Panc1 (cell line): Measurements from ENCODE around the gene EVL. TPM values are rescaled to one million over a fixed set of nuclear protein-coding genes. Genes with fewer than 3 reads are reported as not detected.

Experiments used
- ATAC-seq: fragments of 200-7000 bp; cut with Tn5 transposase; 2 replicates; pipeline ENCODE4 v1.9.1; 2020; ENCODE audit warnings: mild to moderate bottlenecking, moderate library complexity
- Bru-seq: library from RNA; stranded (reverse); fragments of 400-500 nt; gene quantifications from one replicate; lab custom pipeline; 2021; lab: Mats Ljungman, UMichigan
- BruChase-seq, 2 experiments: library from RNA; stranded (reverse); fragments of 400-500 nt; gene quantifications; one replicate each; lab custom pipeline; 2021; lab: Mats Ljungman, UMichigan
- BruUV-seq: library from RNA; stranded (reverse); fragments of 400-500 nt; replicated peaks from 2 replicates; lab custom pipeline; 2021; lab: Mats Ljungman, UMichigan
- CTCF ChIA-PET: fragments of 300-600 bp; sonication (Branson Sonifier 250); formaldehyde crosslinking; loops from one replicate; lab custom pipeline; 2022; ENCODE audit warnings: antibody characterized with exemption; lab: Charles Lee
- POLR2A ChIA-PET: fragments of 300-600 bp; sonication (Branson Sonifier 250); formaldehyde crosslinking; loops from one replicate; lab custom pipeline; 2022; ENCODE audit warnings: antibody characterized with exemption; lab: Charles Lee
- DNase-seq: peaks from one replicate; pipeline ENCODE4 v3.0.0-alpha.2; 2010; ENCODE audit warnings: low read depth, low spot score
- H3K27ac ChIP-seq: 2 replicates; pipeline ENCODE4 v1.5.1; 2011; ENCODE audit warnings: mild to moderate bottlenecking, low read length, inconsistent platforms
- H3K27me3 ChIP-seq: fragments of 200-500 bp; sonication (Bioruptor generic); 2 replicates; pipeline ENCODE4 v1.6.0; 2014; ENCODE audit warnings: low read length, inconsistent platforms; ENCODE audit not compliant: control insufficient read depth, insufficient read depth
- H3K36me3 ChIP-seq: fragments of 200-500 bp; sonication (Bioruptor generic); 2 replicates; pipeline ENCODE4 v1.5.1; 2014; ENCODE audit warnings: inconsistent platforms, mild to moderate bottlenecking, low read length, moderate library complexity; ENCODE audit not compliant: control insufficient read depth, insufficient read depth
- H3K4me1 ChIP-seq: 2 replicates; pipeline ENCODE4 v1.5.1; 2011; ENCODE audit warnings: inconsistent platforms, mild to moderate bottlenecking, low read length, moderate library complexity; ENCODE audit not compliant: control insufficient read depth, insufficient read depth
- H3K4me3 ChIP-seq, 2 experiments: 2 replicates each; pipeline ENCODE4 v1.5.1; 2011 to 2012; ENCODE audit warnings: low read depth in 2 of 2, low read length in 2 of 2, mild to moderate bottlenecking in 2 of 2, inconsistent platforms in 1 of 2, moderate library complexity in 1 of 2
- H3K9me3 ChIP-seq: fragments of 200-500 bp; sonication (Bioruptor generic); 2 replicates; pipeline ENCODE4 v1.5.1; 2014; ENCODE audit warnings: low read depth, mild to moderate bottlenecking, inconsistent platforms, low read length, moderate library complexity; ENCODE audit not compliant: control insufficient read depth, insufficient read depth
- CTCF ChIP-seq: fragments of 450-650 bp; IDR thresholded peaks from 2 replicates; pipeline ENCODE4 v1.5.1; 2017; ENCODE audit warnings: mild to moderate bottlenecking
- POLR2AphosphoS5 ChIP-seq: IDR thresholded peaks from 2 replicates; pipeline ENCODE4 v1.6.1; 2012; ENCODE audit warnings: mild to moderate bottlenecking, low read depth, low read length, moderate library complexity
- REST ChIP-seq, 2 experiments: IDR thresholded peaks; 2 replicates each; pipeline ENCODE4 v1.6.1; 2011 to 2012; ENCODE audit warnings: low read depth in 2 of 2, control low read depth in 1 of 2, low read length in 1 of 2, mild to moderate bottlenecking in 1 of 2, moderate library complexity in 1 of 2; ENCODE audit not compliant: insufficient read depth in 1 of 2
- SIN3A ChIP-seq: IDR thresholded peaks from 2 replicates; pipeline ENCODE4 v1.6.1; 2012; ENCODE audit warnings: low read depth, mild to moderate bottlenecking, low read length, moderate library complexity, borderline replicate concordance; ENCODE audit not compliant: insufficient read depth
- TCF7L2 ChIP-seq: IDR thresholded peaks from 2 replicates; pipeline ENCODE4 v1.6.1; 2011; ENCODE audit warnings: mild to moderate bottlenecking, low read depth, low read length, inconsistent platforms
- in situ Hi-C: cut with HindIII; loops from 2 replicates; pipeline ENCODE4 v1.10.0; 2016; ENCODE audit warnings: low sequenced_read_pairs, low pct_unique_long_range_greater_than_20kb
- intact Hi-C: fragments of 100-400 bp; cut with micrococcal nuclease; formaldehyde crosslinking; loops from one replicate; pipeline ENCODE4 v1.10.0; 2022; ENCODE audit not compliant: unreplicated experiment
- long read RNA-seq: library from polyadenylated mRNA; unstranded; transcript quantifications from one replicate; pipeline ENCODE4 v2.0.0, GENCODE V29; 2021; ENCODE audit not compliant: unreplicated experiment
- polyA plus RNA-seq: library from polyadenylated mRNA; unstranded; fragments of >200 nt; gene quantifications from one replicate; pipeline ENCODE4 v1.2.1, GENCODE V29; 2012; ENCODE audit warnings: missing spikeins; ENCODE audit not compliant: insufficient read length
- total RNA-seq: library from RNA; stranded (reverse); gene quantifications from one replicate; pipeline ENCODE4 v1.2.1, GENCODE V29; 2021; ENCODE audit not compliant: unreplicated experiment

Gene EVL
- total RNA-seq (38.3 TPM), Bru-seq, nascent RNA (percentile 63 among the genes with signal in this experiment), BruChase-seq, experiment 1, labeled RNA remaining after a 2-hour chase (percentile 58 among the genes with signal in this experiment), BruChase-seq, experiment 2, labeled RNA remaining after a 6-hour chase (percentile 60 among the genes with signal in this experiment)
- 50.1 TPM for polyA plus RNA-seq
- long read RNA-seq, partial matches to known transcripts = 18 of 28 reads
- long read RNA-seq, other reads (novel, unspliced or antisense) = 4 of 28 reads

GRCh38 chr14:100065111-100065871 is at the start of gene EVL:
Gene EVL (plus strand): TSS chr14:100065422. CDS start chr14:100065501, 79 bp downstream.
- DNase-seq (no peak), ATAC-seq (no peak)
- no TSS peak for BruUV-seq
- Histone ChIP-seq H3K9me3 (no peaks in the 10 kb centered on the region), H3K4me3 (no peak within 1 kb of the TSS), H3K27ac (no peak within 1 kb of the TSS), H3K36me3 (no peaks in the 10 kb centered on the region), H3K4me1 (no peaks in the 10 kb centered on the region), H3K27me3 (no peaks in the 10 kb centered on the region)
- ChIA-PET POLR2A (no interaction called here), CTCF (interaction anchor here (0.7 kb wide), 1 partner anchor 73 kb away, joined by 4 read pairs; no protein-coding TSS in a partner anchor)
- in situ Hi-C loops = no loop called here
- intact Hi-C loops = no loop called here
- no peak for TF ChIP-seq REST (IDR thresholded peaks at IDR 0.05; ENCODE audit: insufficient read depth in 1 of 2, low read depth in 2 of 2, low read length in 1 of 2)
- TF ChIP-seq CTCF = no peak
- no peak for TF ChIP-seq TCF7L2
- no peak for TF ChIP-seq POLR2AphosphoS5
- no peak for TF ChIP-seq SIN3A

- in situ Hi-C loops = no loop called here
- ChIA-PET CTCF (no interaction called here), POLR2A (no interaction called here)
- intact Hi-C loops = no loop called here
- H3K4me1 ChIP-seq = peaks cover 18% of the 10 kb centered on the region
- no peak overlapping the region for H3K27ac ChIP-seq
- H3K36me3 ChIP-seq = no peaks in the 10 kb centered on the region
- no peak overlapping the region for H3K4me3 ChIP-seq
- BruUV-seq = no TSS peak
- no peaks in the 10 kb centered on the region for H3K9me3 ChIP-seq
- TF ChIP-seq REST (IDR thresholded peaks at IDR 0.05; ENCODE audit: insufficient read depth in 1 of 2, low read depth in 2 of 2, low read length in 1 of 2) = no peak
- no peak for TF ChIP-seq CTCF
- no peak for TF ChIP-seq TCF7L2
- TF ChIP-seq POLR2AphosphoS5 = no peak
- no peak for TF ChIP-seq SIN3A
- DNase-seq (no peak), ATAC-seq (no peak)
- no peaks in the 10 kb centered on the region for H3K27me3 ChIP-seq
These were observed 47.7 kb upstream of the EVL start for GRCh38 chr14:100017553-100017952.
